ENCODE measurements around the gene ITLN1.
"Not testable (repeated sequence)": the region's sequence is repeated elsewhere in the genome, so short reads cannot be mapped to it uniquely, and the experiment has no call there.

The ITLN1 gene

GRCh38 chr1:160885042-160885441, at the start of gene ITLN1:
TSS of gene ITLN1 (minus strand) at chr1:160885180. CDS start at chr1:160884877, 303 bp downstream.
- no peak for TF ChIP-seq CTCF (IDR thresholded peaks at IDR 0.05; ENCODE audit: extremely low read depth, missing control alignments)
- DNase-seq (ENCODE audit: low spot score) = no peak

GRCh38 chr1:160933305-160933704, 48.3 kb upstream of the ITLN1 start:
- not testable (repeated sequence) for DNase-seq (ENCODE audit: low spot score)

GRCh38 chr1:160925652-160926244, 40.8 kb upstream of the ITLN1 start:
- no peak for TF ChIP-seq CTCF (IDR thresholded peaks at IDR 0.05; ENCODE audit: extremely low read depth, missing control alignments)
- no peak for DNase-seq (ENCODE audit: low spot score)

- TF ChIP-seq CTCF (IDR thresholded peaks at IDR 0.05; ENCODE audit: extremely low read depth, missing control alignments) = no peak
- DNase-seq (ENCODE audit: low spot score) = no peak
These were observed 40.0 kb upstream of the ITLN1 start for GRCh38 chr1:160924791-160925651.

- no peak for DNase-seq (ENCODE audit: low spot score)
- no peak for TF ChIP-seq CTCF (IDR thresholded peaks at IDR 0.05; ENCODE audit: extremely low read depth, missing control alignments)
These were observed 31.7 kb upstream of the ITLN1 start for GRCh38 chr1:160916666-160917065.

- DNase-seq (ENCODE audit: low spot score) = not testable (repeated sequence)
These were observed 28.2 kb upstream of the ITLN1 start for GRCh38 chr1:160913229-160913628.

GRCh38 chr1:160911925-160912324, 26.9 kb upstream of the ITLN1 start:
- no peak for TF ChIP-seq CTCF (IDR thresholded peaks at IDR 0.05; ENCODE audit: extremely low read depth, missing control alignments)
- DNase-seq (ENCODE audit: low spot score) = no peak

GRCh38 chr1:160911441-160911840, 26.5 kb upstream of the ITLN1 start:
- no peak for DNase-seq (ENCODE audit: low spot score)

More at GRCh38 chr1:160911441-160911840, 26.5 kb upstream of the ITLN1 start:
- TF ChIP-seq CTCF (IDR thresholded peaks at IDR 0.05; ENCODE audit: extremely low read depth, missing control alignments) = no peak
